Measurements from ENCODE around the gene WBP2.
A peak's percentile ranks its signal among the peaks of the same experiment; 100 is the strongest.
"Not testable (repeated sequence)": the region's sequence is repeated elsewhere in the genome, so short reads cannot be mapped to it uniquely, and the experiment has no call there.

Gene WBP2

GRCh38 chr17:75877752-75878173, 22.6 kb upstream of the WBP2 start:
- H3K27me3 Mint-ChIP-seq = no peaks in the 10 kb centered on the region
- H3K4me1 Mint-ChIP-seq = peaks cover 17% of the 10 kb centered on the region
- peak; percentile 72 to 74 for DNase-seq (ENCODE audit: low spot score in 2 of 2)

GRCh38 chr17:75876938-75877751, 22.0 kb upstream of the WBP2 start:
- ATAC-seq (ENCODE audit: low read depth) (peak; percentile 14), DNase-seq (ENCODE audit: low spot score in 2 of 2) (peak in 1 of 2 donors; percentile 45)
- Mint-ChIP-seq H3K27ac (peak overlapping the region; percentile 86), H3K27me3 (no peaks in the 10 kb centered on the region), H3K4me3 (peak overlapping the region; percentile 94), H3K4me1 (peaks cover 17% of the 10 kb centered on the region), H3K9me3 (no peaks in the 10 kb centered on the region), H3K36me3 (no peaks in the 10 kb centered on the region)

More at GRCh38 chr17:75877752-75878173, 22.6 kb upstream of the WBP2 start:
- H3K4me3 Mint-ChIP-seq = peak overlapping the region; percentile 94
- peak overlapping the region; percentile 86 for H3K27ac Mint-ChIP-seq
- H3K9me3 Mint-ChIP-seq = no peaks in the 10 kb centered on the region
- H3K36me3 Mint-ChIP-seq = no peaks in the 10 kb centered on the region
- peak; percentile 82 for ATAC-seq (ENCODE audit: low read depth)

- ATAC-seq (ENCODE audit: low read depth) (peak; percentile 67), DNase-seq (ENCODE audit: low spot score in 2 of 2) (peak; percentile 61 to 62)
- H3K4me3 Mint-ChIP-seq = peak overlapping the region; percentile 94
- H3K27ac Mint-ChIP-seq = peak overlapping the region; percentile 86
- no peaks in the 10 kb centered on the region for H3K27me3 Mint-ChIP-seq
- H3K36me3 Mint-ChIP-seq = no peaks in the 10 kb centered on the region
- H3K4me1 Mint-ChIP-seq = peaks cover 17% of the 10 kb centered on the region
- no peaks in the 10 kb centered on the region for H3K9me3 Mint-ChIP-seq
These were observed 21.2 kb upstream of the WBP2 start for GRCh38 chr17:75876190-75876937.

GRCh38 chr17:75875940-75876189, 20.7 kb upstream of the WBP2 start:
- Mint-ChIP-seq H3K9me3 (no peaks in the 10 kb centered on the region), H3K4me3 (peak overlapping the region; percentile 94), H3K36me3 (no peaks in the 10 kb centered on the region), H3K27ac (peak overlapping the region; percentile 86), H3K4me1 (peaks cover 17% of the 10 kb centered on the region), H3K27me3 (no peaks in the 10 kb centered on the region)
- ATAC-seq (ENCODE audit: low read depth) = no peak
- no peak for DNase-seq (ENCODE audit: low spot score in 2 of 2)

- peaks cover 17% of the 10 kb centered on the region for H3K4me1 Mint-ChIP-seq
- H3K9me3 Mint-ChIP-seq = no peaks in the 10 kb centered on the region
- ATAC-seq (ENCODE audit: low read depth) = no peak
- DNase-seq (ENCODE audit: low spot score in 2 of 2) = no peak
- H3K4me3 Mint-ChIP-seq = peak overlapping the region; percentile 94
- no peaks in the 10 kb centered on the region for H3K27me3 Mint-ChIP-seq
- peak overlapping the region; percentile 86 for H3K27ac Mint-ChIP-seq
- H3K36me3 Mint-ChIP-seq = no peaks in the 10 kb centered on the region
These were observed 20.2 kb upstream of the WBP2 start for GRCh38 chr17:75875182-75875939.

- H3K4me3 Mint-ChIP-seq = no peak overlapping the region
- no peaks in the 10 kb centered on the region for H3K27me3 Mint-ChIP-seq
- no peaks in the 10 kb centered on the region for H3K36me3 Mint-ChIP-seq
- no peaks in the 10 kb centered on the region for H3K9me3 Mint-ChIP-seq
- ATAC-seq (ENCODE audit: low read depth) (no peak), DNase-seq (ENCODE audit: low spot score in 2 of 2) (no peak)
- H3K27ac Mint-ChIP-seq = no peak overlapping the region
- H3K4me1 Mint-ChIP-seq = peaks cover 17% of the 10 kb centered on the region
These were observed 19.4 kb upstream of the WBP2 start for GRCh38 chr17:75874323-75875181.

GRCh38 chr17:75873587-75874322, 18.6 kb upstream of the WBP2 start:
- Mint-ChIP-seq H3K4me1 (peaks cover 17% of the 10 kb centered on the region), H3K9me3 (no peaks in the 10 kb centered on the region), H3K27me3 (no peaks in the 10 kb centered on the region), H3K4me3 (no peak overlapping the region), H3K36me3 (no peaks in the 10 kb centered on the region), H3K27ac (no peak overlapping the region)
- ATAC-seq (ENCODE audit: low read depth) = no peak
- DNase-seq (ENCODE audit: low spot score in 2 of 2) = no peak

GRCh38 chr17:75872434-75873351, 17.6 kb upstream of the WBP2 start:
- ATAC-seq (ENCODE audit: low read depth) (no peak), DNase-seq (ENCODE audit: low spot score in 2 of 2) (no peak)
- H3K36me3 Mint-ChIP-seq = no peaks in the 10 kb centered on the region
- H3K4me1 Mint-ChIP-seq = peaks cover 16% of the 10 kb centered on the region
- no peaks in the 10 kb centered on the region for H3K27me3 Mint-ChIP-seq
- H3K4me3 Mint-ChIP-seq = no peak overlapping the region
- H3K9me3 Mint-ChIP-seq = no peaks in the 10 kb centered on the region
- H3K27ac Mint-ChIP-seq = no peak overlapping the region

GRCh38 chr17:75870228-75870627, 15.1 kb upstream of the WBP2 start:
- not testable (repeated sequence) for H3K36me3 Mint-ChIP-seq; DNase-seq (ENCODE audit: low spot score in 2 of 2); H3K4me3 Mint-ChIP-seq; H3K4me1 Mint-ChIP-seq; ATAC-seq (ENCODE audit: low read depth); H3K9me3 Mint-ChIP-seq; H3K27me3 Mint-ChIP-seq; H3K27ac Mint-ChIP-seq

- H3K27me3 Mint-ChIP-seq = no peaks in the 10 kb centered on the region
- no peak overlapping the region for H3K27ac Mint-ChIP-seq
- ATAC-seq (ENCODE audit: low read depth) = no peak
- H3K4me1 Mint-ChIP-seq = peaks cover 6% of the 10 kb centered on the region
- no peak for DNase-seq (ENCODE audit: low spot score in 2 of 2)
- H3K9me3 Mint-ChIP-seq = no peaks in the 10 kb centered on the region
- H3K4me3 Mint-ChIP-seq = no peak overlapping the region
- no peaks in the 10 kb centered on the region for H3K36me3 Mint-ChIP-seq
These were observed 14.4 kb upstream of the WBP2 start for GRCh38 chr17:75869282-75870141.

GRCh38 chr17:75868730-75869281, 13.7 kb upstream of the WBP2 start:
- H3K9me3 Mint-ChIP-seq; H3K4me3 Mint-ChIP-seq; H3K27me3 Mint-ChIP-seq; H3K36me3 Mint-ChIP-seq; H3K27ac Mint-ChIP-seq; ATAC-seq (ENCODE audit: low read depth); DNase-seq (ENCODE audit: low spot score in 2 of 2): not testable (repeated sequence)
- peaks cover 11% of the 10 kb centered on the region for H3K4me1 Mint-ChIP-seq
